GM19025 (cell line): ENCODE results near the gene HAPSTR1.

Experiments
- ATAC-seq: cut with Tn5 transposase; IDR thresholded peaks from one replicate; pipeline ENCODE4 v1.9.1; 2021; ENCODE audit warnings: mild to moderate bottlenecking, low read depth, moderate library complexity; ENCODE audit not compliant: unreplicated experiment

The HAPSTR1 gene

DNA sequence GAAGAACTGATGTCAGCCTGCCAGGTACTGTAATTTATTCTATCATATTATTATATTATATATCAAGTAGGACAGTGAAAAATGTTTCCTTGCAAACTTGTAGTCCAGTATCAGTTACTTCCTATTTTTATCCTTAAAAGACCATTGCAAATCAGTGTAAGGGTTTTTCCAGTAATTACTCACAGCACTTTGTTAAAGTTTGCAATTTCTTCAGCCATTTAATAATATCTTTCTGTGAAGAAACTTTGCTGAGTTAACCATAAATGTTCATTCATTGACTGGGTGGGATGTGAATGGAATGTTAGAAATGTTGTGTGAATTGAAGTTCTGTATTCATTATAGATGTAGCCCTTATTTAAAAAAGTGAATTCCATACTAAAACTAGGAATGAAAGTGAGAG is 26.7 kb downstream of the HAPSTR1 start:
- no peak for ATAC-seq

- ATAC-seq, result no peak
These were observed 28.4 kb downstream of the HAPSTR1 start for GRCh38 chr16:9119795-9120194.

- ATAC-seq, result no peak
These were observed 30.9 kb downstream of the HAPSTR1 start for GRCh38 chr16:9122342-9122741.

DNA sequence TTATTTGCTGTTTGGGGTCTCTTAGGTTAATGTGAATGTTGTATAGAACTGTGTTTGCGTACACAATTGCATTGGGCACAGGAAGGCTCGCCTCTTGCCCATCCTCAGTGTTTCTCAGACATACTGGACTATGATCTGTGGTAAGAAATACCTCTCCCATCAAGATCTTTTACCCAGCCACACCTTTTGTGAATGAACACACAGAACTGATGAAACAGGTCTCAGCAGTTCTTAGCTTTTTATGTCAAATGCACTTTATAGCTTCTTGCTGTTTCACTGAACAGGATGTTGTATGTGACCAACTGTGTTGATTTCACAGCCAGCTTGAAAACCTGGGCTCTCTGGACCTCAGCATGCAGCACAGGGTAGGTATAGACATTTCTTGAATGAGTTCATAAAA is 31.5 kb downstream of the HAPSTR1 start:
- no peak for ATAC-seq

GRCh38 chr16:9123401-9123800 is 32.0 kb downstream of the HAPSTR1 start:
- ATAC-seq, result no peak

DNA sequence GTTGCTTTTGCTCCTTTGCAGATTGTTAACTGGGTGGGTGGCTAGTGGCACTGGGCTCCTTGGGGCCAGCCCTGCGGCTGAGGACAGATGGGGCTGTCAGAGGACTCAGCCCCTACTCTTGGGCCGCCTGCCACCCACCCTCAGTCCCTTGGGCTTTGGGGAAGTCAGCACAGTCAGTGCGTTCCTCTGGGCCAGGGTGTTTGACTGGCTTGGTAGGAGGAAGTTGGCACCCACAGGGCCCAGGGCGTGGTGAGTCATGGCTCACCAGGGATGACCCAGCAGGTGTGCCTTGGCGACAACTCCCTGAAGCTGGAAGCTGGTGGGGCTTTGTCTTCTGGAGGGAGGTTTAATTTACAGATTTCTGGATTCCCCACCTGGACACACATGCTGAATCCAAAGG is 32.4 kb downstream of the HAPSTR1 start:
- ATAC-seq, result no peak

GRCh38 chr16:9124444-9124843 is 33.0 kb downstream of the HAPSTR1 start:
- ATAC-seq, result no peak

- no peak for ATAC-seq
These were observed 33.6 kb downstream of the HAPSTR1 start for GRCh38 chr16:9124908-9125584.

DNA sequence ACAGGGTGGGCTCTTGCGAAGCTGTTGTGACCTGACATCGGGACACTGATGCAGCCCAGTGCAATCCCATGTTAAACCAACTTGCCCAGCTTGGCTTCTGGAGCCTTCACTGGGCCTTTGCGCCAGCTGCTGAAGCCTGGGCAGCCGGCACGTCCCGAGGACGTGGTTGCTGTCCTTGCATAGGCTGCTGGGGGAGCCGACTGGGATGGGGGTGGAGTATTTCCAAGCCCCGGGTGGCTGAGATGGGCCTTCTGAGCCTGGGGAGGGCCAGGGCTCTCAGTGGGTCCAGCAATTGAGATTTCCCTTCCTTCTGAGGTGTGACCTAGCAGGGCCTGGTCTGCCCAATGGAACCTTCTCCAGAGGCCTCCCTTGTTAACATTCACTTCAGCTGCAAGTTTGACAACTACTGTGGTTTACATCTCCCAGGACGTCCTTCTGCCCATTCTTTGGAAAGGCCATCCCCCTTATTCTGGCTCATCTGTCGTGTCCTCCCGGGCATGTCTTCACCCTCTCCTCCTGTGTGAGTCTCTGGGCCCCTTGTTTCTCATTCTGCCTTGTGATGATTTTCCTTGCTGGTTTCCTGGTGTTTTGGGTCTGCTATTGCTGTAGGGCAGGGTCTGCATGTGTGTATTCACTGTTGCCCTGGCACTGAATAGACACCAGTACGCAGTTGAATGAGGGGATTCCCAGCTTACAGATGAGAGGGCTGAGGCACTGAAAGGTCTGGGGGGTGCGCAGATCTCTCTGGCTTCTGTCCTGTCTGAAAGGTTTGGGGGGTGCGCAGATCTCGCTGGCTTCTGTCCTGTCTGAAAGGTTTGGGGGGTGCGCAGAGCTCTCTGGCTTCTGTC is 34.4 kb downstream of the HAPSTR1 start:
- ATAC-seq, result no peak

- ATAC-seq, result no peak
These were observed 35.2 kb downstream of the HAPSTR1 start for GRCh38 chr16:9126609-9127008.

DNA sequence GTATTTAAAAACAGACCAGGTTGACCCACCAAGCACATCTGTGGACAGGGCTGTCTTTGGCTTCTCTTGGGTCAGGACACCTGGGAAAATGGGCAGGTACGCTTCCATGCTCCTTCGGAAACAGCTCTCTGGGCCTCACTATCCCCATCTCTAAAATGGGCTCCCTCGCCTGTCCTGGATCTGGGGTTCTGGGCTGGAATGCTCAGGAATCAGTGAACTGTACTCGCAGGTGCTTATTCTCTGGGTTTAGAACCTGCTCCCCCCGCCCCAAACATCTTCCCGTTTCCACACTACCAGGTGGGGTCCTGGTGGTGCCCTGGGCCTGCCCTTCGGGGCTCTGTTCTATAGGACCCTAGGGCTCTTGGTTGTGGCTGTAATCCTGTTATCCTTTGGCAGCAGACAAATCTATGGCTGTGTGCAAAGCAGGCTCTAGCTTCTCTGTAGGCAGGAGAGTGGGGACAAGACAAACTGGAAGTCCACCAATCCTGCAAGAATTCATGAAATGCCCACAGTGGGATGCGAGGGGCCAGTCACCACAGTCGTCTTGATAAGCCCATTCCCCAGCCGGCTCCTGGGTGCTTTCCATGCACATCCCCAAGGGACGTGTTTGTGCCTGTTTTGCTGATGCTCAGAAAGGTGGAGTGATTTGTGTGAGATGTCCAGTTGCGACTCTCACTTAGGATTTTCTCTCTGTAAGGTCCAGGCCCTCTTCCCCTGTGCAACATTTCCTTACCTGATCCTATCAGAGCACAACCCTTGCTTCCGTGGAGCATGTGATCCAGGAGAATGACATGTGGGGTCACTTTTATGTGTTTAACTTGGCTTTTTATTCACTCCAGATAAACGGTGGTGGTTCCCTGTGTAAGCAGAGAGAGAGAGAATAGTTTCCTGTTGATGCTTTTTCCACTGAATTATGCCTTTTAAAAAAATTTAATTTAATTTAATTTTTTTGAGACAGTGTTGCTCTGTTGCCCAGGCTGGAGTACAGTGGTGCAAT is 37.2 kb downstream of the HAPSTR1 start:
- no peak for ATAC-seq

GRCh38 chr16:9134306-9134705 is 42.9 kb downstream of the HAPSTR1 start:
- no peak for ATAC-seq

DNA sequence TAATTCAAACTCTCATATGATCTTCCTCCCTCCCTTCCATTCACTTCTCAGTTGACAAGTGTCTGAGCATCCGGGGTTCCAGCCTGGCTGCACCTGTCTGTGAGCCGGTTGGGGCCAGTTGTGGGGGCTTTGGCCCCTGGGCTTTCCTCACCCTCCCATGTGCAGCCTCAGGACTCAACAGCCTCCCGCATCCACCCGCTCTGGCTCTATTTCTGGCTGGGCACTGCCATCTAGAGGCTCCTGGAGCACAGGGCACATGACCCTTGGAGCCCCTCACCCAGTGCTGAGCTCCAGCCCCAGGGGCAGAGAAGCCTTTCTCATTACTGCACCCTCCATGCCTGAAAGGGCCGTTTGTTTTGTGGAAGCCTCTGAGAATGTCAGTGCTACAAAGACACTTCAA is 43.3 kb downstream of the HAPSTR1 start:
- no peak for ATAC-seq

DNA sequence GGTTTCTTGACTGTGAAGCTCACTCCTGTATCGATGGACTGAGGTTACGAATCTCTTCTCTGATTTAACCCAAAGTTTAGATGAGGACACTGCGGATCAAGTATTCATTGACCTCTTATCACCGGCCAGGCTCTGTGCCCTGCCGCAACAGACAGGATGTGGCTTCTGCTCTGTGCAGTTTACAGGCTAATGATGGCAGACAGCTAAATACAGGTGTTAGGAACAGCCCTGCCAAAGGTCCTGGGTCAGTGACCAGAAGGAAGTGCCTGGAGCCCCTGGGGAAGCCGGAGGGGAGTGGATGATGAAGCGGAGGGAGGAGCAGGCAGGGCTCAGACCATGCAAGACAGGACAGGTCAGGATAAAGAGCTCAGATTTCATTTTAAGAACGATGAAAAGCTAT is 44.4 kb downstream of the HAPSTR1 start:
- peak; percentile 53 for ATAC-seq

DNA sequence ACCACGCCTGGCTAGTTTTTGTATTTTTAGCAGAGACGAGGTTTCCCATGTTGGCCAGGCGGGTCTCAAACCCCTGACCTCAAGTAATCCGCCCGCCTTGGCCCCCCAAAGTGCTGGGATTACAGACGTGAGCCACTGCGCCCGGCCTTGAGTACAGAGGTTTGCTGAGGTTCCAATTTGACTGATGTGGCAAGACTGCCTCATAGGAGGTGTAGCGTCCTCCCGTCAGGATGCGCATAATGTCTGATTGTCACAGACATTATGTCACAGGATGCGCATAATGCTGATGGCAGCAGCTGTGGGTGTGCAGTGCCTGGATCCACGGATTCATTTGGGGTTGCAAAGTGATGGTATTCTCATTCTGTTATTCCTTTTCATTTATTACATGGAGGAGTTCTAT is 45.2 kb downstream of the HAPSTR1 start:
- no peak for ATAC-seq

DNA sequence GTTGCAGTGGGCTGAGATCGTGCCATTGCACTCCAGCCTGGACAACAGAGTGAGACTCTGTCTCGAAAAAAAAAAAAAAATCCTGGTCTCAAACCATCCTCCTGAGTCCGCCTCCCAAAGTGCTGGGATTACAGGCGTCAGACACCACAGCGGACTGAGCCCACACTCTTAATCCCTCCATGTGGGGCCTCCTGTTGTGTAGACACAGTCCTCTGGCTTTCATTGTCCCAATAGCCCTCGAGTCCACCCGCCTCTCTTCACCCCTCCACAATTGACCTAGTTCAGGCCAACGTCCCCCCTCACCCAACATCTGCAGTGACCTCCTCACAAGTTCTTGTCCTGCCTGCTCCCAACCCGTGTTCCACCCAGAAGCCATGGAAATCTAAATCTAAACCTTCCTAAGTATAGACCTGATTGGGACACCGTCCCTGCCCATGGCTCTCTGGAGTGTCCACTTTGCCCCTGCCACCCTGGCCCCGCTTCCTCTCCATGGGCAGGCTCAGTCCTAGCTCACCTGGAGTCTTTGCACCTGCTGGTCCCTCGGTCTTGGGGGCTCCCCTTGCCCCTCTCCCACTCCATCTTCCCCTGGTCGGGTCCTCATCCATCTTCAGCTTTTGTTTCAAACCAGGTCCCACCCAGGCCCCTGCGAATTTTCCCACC is 46.7 kb downstream of the HAPSTR1 start:
- ATAC-seq, result no peak

GRCh38 chr16:9138731-9139501 is 47.5 kb downstream of the HAPSTR1 start:
- ATAC-seq, result no peak

DNA sequence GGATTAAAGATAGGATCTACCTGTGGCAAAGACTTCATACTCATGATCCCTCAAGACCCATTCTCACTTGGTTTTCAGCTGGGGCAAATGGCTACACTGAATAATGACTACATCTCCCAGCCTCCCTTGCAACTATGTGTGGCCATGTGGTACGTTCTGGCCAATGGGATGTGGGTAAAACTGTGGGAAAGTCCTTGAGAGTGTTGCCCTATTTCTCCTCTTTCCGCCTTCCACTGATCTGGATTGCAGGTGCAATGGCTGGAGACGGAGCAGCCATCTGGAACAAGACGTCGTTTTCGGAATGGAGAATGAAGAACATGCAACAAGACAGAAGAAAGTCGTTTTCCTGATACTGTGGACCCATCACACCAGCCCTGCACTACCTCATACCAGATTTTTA is 48.5 kb downstream of the HAPSTR1 start:
- ATAC-seq, result no peak
